Epidermal melanocyte (primary cell): ENCODE data around the gene IGSF21.

Source experiments
- DNase-seq: peaks from one replicate; pipeline ENCODE4 v3.0.0; 2011; ENCODE audit warnings: low spot score; ENCODE audit not compliant: insufficient read length

Gene IGSF21

GRCh38 chr1:18325136-18325535 lies 217.5 kb downstream of the IGSF21 start:
- DNase-seq: no peak

GRCh38 chr1:18326211-18326897 lies 218.8 kb downstream of the IGSF21 start:
- no peak for DNase-seq

GRCh38 chr1:18327650-18328049 lies 220.1 kb downstream of the IGSF21 start:
- DNase-seq: no peak

GRCh38 chr1:18328803-18329202 lies 221.2 kb downstream of the IGSF21 start:
- no peak for DNase-seq

GRCh38 chr1:18329469-18330253 lies 222.1 kb downstream of the IGSF21 start:
- no peak for DNase-seq

GRCh38 chr1:18332576-18332975 lies 225.0 kb downstream of the IGSF21 start:
- DNase-seq: no peak

- no peak for DNase-seq
Measured at GRCh38 chr1:18333220-18333619, 225.6 kb downstream of the IGSF21 start.

GRCh38 chr1:18336801-18337200 lies 229.2 kb downstream of the IGSF21 start:
- no peak for DNase-seq

- DNase-seq: no peak
Measured at GRCh38 chr1:18337757-18338156, 230.2 kb downstream of the IGSF21 start.

GRCh38 chr1:18339161-18339560 lies 231.6 kb downstream of the IGSF21 start:
- no peak for DNase-seq

GRCh38 chr1:18340158-18340764 lies 232.7 kb downstream of the IGSF21 start:
- DNase-seq: no peak

GRCh38 chr1:18340787-18341186 lies 233.2 kb downstream of the IGSF21 start:
- DNase-seq: no peak

GRCh38 chr1:18341291-18342069 lies 233.9 kb downstream of the IGSF21 start:
- no peak for DNase-seq

GRCh38 chr1:18342744-18343143 lies 235.1 kb downstream of the IGSF21 start:
- no peak for DNase-seq

GRCh38 chr1:18343581-18343980 lies 236.0 kb downstream of the IGSF21 start:
- DNase-seq: no peak

- no peak for DNase-seq
Measured at GRCh38 chr1:18344755-18345154, 237.2 kb downstream of the IGSF21 start.

GRCh38 chr1:18347559-18347958 lies 240.0 kb downstream of the IGSF21 start:
- no peak for DNase-seq

- no peak for DNase-seq
Measured at GRCh38 chr1:18348354-18348753, 240.8 kb downstream of the IGSF21 start.

- DNase-seq: no peak
Measured at GRCh38 chr1:18350747-18351146, 243.1 kb downstream of the IGSF21 start.

- DNase-seq: no peak
Measured at GRCh38 chr1:18351735-18352134, 244.1 kb downstream of the IGSF21 start.

- DNase-seq: no peak
Measured at GRCh38 chr1:18352636-18353265, 245.2 kb downstream of the IGSF21 start.
